Fibroblast of villous mesenchyme (primary cell): ENCODE measurements around the gene EFCC1. TPM values are rescaled to one million over a fixed set of nuclear protein-coding genes. Genes with fewer than 3 reads are reported as not detected.
A peak's percentile ranks its signal among the peaks of the same experiment; 100 is the strongest.

ENCODE experiments used
- DNase-seq: peaks from one replicate; pipeline ENCODE4 v3.0.0-alpha.2; 2010; ENCODE audit warnings: low read depth
- H3K4me3 ChIP-seq: 2 replicates; pipeline ENCODE4 v1.5.1; 2011; ENCODE audit warnings: low read depth, mild to moderate bottlenecking, low read length
- CTCF ChIP-seq: IDR thresholded peaks from 2 replicates; pipeline ENCODE4 v1.5.1; 2012; ENCODE audit warnings: low read depth, mild to moderate bottlenecking, low read length; ENCODE audit not compliant: insufficient read depth
- total RNA-seq: library from RNA; depleted of rRNA; stranded (reverse); fragments of >200 nt; gene quantifications from 2 replicates; pipeline ENCODE4 v1.2.3, GENCODE V29; 2012

The EFCC1 gene
- total RNA-seq, 1 donor = not detected

DNA sequence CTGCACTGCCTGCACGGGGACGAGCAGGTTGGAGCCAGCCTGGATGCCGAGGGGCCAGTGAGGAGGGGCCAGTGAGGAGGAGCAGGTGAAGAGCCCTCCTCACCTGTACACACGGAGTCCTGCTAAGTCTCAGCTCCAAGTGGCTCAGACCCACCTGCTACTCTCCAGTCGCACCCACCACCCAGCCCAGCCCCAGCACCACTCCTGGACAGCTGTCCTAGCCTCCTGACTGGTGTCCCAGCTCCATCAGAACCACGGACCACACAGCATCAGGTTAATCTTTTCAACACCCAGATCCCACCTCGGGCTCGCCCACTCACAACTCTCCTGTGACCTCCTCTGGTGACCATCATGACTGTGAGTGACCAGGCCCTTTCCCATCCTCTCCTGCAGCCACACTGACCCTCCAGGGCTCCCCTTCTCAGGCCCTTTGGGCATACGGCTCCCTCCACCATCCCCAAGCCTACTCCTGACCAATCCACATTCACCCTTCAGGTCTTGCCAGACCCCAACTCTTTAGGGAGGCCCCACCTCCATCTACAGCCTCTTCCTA, 13.8 kb downstream of the EFCC1 start:
- no peak overlapping the region for H3K4me3 ChIP-seq
- DNase-seq = no peak
- no peak for TF ChIP-seq CTCF

- DNase-seq = no peak
- no peak for TF ChIP-seq CTCF
- H3K4me3 ChIP-seq = no peak overlapping the region
These were observed 14.4 kb downstream of the EFCC1 start for GRCh38 chr3:129015388-129016105.

- H3K4me3 ChIP-seq = no peak overlapping the region
- no peak for DNase-seq
- no peak for TF ChIP-seq CTCF
These were observed 15.2 kb downstream of the EFCC1 start for GRCh38 chr3:129016356-129016719.

GRCh38 chr3:129016720-129017483, 15.8 kb downstream of the EFCC1 start:
- no peak overlapping the region for H3K4me3 ChIP-seq
- DNase-seq = peak; percentile 43
- no peak for TF ChIP-seq CTCF

DNA sequence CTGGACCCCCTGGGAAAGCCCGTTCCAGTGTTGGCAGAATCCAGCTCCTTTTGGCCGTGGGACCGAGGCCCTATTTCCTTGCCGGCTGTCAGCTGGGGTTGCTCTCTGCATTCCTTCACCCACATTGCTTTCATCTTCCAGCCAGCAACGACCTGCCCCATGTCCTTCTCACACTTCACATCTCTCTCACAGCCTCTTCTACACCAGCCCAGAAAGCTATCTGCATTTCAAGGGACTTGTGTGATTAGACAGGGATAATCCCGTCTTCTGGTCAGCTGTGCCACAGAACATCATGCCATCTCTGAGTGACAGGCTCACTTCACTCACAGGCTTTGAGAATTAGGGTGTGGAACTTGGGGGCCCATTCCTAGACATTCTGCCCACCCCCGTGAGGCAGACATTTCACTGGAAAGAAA, 16.4 kb downstream of the EFCC1 start:
- no peak for TF ChIP-seq CTCF
- no peak for DNase-seq

GRCh38 chr3:129018271-129018670, 17.2 kb downstream of the EFCC1 start:
- no peak for DNase-seq
- H3K4me3 ChIP-seq = no peak overlapping the region
- TF ChIP-seq CTCF = no peak

More for the DNA sequence above, 16.4 kb downstream of the EFCC1 start:
- no peak overlapping the region for H3K4me3 ChIP-seq
